A549 treated with Hydrocortisone at 1 μM for 4 hours (cell line): Measurements from ENCODE around the gene GAPVD1. TPM values are rescaled to one million over a fixed set of nuclear protein-coding genes. Genes with fewer than 3 reads are reported as not detected.

Experiments used
- total RNA-seq: library from RNA; stranded (reverse); fragments of 200-300 nt; extraction: Qiagen RNA extraction; gene quantifications from 5 replicates; pipeline ENCODE4 v1.2.3, GENCODE V29; 2022

Gene GAPVD1
- 11.4 to 19.4 TPM (median 15.7 TPM) in 5 replicates for total RNA-seq

GRCh38 chr9:125261501-125262293, at the start of gene GAPVD1:
TSS of gene GAPVD1 (plus strand) at chr9:125261826. CDS start at chr9:125298922, 37,096 bp downstream.

GRCh38 chr9:125241000-125241862, 20.4 kb upstream of the GAPVD1 start, which contains the start of gene HSPA5:
TSS of gene HSPA5 (minus strand) at chr9:125241343. CDS start at chr9:125241126, 217 bp downstream.

Other genes with a start within 250 kb of the GAPVD1 start
- gene SCAI, start 118.3 kb upstream of the GAPVD1 start, total RNA-seq: 1.3 to 2.1 TPM (median 1.5 TPM) in 5 replicates
- 26.8 to 29.4 TPM (median 28.8 TPM) in 5 replicates for gene PPP6C, start 72.0 kb upstream of the GAPVD1 start, total RNA-seq
- gene RABEPK, start 61.3 kb upstream of the GAPVD1 start, total RNA-seq: 35.5 to 42.6 TPM (median 40.4 TPM) in 5 replicates
- 336 to 395 TPM (median 378 TPM) in 5 replicates for gene HSPA5, start 20.5 kb upstream of the GAPVD1 start, total RNA-seq